GM12875 (cell line): ENCODE measurements around the gene KRT7.

Experiments
- H3K4me3 ChIP-seq: one replicate; pipeline ENCODE4 v1.5.1; 2011; ENCODE audit warnings: low read depth, low read length, control low read depth
- TF ChIP-seq, protein P1 (sequence below): IDR thresholded peaks from 2 replicates; pipeline ENCODE4 v1.5.1; 2011; ENCODE audit warnings: low read depth, mild to moderate bottlenecking, control low read depth, inconsistent platforms, low read length, moderate library complexity, borderline replicate concordance; ENCODE audit not compliant: insufficient read depth

The KRT7 gene

DNA sequence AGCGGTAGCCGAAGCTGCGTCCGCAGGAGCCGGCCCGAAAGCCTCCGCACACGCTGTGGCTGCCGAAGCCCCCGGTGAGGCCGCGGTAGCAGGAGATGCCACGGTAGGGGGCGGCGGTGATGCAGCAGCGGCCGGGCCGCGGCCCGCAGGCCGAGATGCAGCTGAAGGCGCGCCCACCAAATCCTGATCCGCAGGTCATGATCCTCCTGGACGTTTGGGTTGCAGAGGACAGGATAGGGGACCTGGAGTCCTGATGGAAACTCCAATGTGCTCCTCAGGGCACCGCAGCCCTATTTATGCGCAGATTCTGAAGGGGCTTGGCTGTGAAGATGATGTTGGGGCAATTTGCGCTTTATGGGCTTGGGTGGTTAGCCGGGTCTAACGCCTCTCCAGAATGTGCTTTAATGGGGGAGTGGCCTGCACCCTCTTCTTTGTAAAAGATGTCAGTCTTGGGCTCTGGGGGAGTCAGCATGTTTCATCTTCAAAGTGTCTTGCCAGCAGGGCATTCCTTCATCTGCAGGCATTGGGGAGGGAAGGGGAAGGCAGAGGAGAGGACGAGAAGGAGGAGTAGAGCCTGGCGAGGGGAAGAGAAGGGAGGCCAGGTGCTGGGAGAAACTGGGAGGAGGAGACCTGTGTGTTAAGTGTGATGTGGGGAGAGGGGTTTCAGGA is 58.4 kb downstream of the KRT7 start, which contains the start of gene KRT81:
Gene KRT81, minus strand, starts transcription at position 268 of the 669 bp plus-strand sequence. Its CDS starts 69 bp downstream, at position 199.
- TF ChIP-seq, protein P1, sequence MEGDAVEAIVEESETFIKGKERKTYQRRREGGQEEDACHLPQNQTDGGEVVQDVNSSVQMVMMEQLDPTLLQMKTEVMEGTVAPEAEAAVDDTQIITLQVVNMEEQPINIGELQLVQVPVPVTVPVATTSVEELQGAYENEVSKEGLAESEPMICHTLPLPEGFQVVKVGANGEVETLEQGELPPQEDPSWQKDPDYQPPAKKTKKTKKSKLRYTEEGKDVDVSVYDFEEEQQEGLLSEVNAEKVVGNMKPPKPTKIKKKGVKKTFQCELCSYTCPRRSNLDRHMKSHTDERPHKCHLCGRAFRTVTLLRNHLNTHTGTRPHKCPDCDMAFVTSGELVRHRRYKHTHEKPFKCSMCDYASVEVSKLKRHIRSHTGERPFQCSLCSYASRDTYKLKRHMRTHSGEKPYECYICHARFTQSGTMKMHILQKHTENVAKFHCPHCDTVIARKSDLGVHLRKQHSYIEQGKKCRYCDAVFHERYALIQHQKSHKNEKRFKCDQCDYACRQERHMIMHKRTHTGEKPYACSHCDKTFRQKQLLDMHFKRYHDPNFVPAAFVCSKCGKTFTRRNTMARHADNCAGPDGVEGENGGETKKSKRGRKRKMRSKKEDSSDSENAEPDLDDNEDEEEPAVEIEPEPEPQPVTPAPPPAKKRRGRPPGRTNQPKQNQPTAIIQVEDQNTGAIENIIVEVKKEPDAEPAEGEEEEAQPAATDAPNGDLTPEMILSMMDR: no peak

DNA sequence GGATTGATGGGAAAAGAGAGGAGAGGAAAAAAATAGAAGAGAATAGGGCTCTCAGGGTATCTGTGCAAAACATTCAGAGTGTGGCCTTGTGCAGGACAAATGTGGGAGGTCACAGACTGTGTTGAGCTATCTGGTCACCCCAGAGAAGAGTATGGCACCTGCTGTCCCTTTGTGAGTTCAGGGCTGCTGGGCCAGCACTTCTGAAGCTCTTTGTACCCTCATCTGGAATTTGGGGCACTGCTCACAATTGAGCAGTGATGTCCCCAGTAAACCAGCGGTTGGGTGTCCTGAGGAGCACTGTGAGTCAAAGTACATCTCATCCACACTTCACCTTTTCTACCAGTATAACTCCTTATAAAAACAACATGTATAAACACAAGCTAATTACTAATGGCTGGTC is 60.9 kb downstream of the KRT7 start:
- H3K4me3 ChIP-seq: no peak overlapping the region
- TF ChIP-seq, protein P1: no peak

More for the DNA sequence above, 58.4 kb downstream of the KRT7 start, which contains the start of gene KRT81:
- H3K4me3 ChIP-seq: no peak within 1 kb of the TSS

DNA sequence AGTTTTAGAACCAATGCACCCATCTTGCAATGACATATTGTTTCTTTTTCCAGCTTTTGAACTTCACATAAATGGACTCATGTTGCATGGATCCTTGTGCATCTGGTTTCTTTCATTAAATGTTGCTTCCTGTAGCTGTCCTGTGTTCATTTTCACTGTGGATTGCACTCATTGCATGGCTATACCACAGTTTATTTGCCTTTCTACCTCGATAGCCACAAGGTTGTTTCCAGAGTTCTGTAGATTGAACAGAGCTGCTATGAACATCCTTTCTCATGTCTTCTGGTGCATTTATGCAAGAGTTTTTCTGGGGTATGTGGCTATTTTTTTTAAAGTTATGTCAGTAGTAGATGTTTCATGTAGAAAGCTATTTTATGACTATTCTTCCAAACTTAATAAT is 61.8 kb downstream of the KRT7 start:
- TF ChIP-seq, protein P1: no peak
- H3K4me3 ChIP-seq: no peak overlapping the region

DNA sequence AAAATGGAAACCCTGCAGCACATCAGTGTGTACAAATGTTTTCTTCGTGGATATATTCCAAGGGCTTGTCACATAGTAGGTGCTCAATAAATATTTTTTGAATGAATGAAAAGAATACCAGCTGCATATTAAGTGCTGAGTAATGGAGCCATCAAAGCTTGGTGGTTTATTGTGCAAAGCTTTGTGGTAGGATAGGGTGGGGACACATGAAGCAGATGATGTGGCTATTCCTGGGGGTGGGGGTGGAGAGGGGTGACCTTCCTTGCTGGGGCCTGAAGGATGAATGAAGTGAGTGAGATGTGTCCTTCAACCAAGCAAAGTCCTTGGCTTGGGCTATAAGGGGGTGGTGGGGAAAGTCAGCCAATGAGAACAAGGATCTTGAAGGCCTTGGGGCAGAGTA is 62.6 kb downstream of the KRT7 start:
- H3K4me3 ChIP-seq: no peak overlapping the region
- TF ChIP-seq, protein P1: no peak

DNA sequence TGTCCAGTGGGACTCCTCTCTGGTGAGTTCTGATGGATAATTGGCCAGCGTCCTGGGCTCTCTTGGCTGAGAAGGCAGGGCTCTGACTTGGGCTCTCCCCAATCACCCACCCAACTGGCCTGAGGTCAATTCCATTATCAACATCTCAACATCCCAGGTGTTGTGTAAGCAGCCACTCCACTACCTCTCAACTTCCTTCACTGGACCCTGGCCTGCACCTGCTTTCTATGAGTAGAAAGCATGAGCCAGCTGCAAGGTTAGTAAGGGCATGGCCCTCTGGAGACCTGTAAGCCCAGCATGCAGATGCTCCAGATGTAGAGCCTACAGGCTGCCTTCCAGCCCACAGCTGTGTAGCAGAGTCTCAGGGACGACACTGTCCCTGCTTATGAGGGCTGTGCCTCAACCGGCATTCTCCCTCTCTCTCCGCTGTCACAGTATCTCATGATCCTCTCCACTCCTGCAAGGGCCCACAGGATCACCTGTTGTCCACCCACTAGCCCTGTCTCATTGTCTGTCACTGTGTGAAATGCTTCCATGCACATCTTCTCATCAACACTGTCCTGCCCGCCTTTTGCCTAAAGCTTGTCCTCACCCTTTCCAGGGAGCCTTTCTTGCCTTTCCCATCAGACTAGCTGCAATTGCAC is 63.7 kb downstream of the KRT7 start:
- H3K4me3 ChIP-seq: no peak overlapping the region
- TF ChIP-seq, protein P1: no peak
